CD4-positive, alpha-beta memory T cell (primary cell): Measurements from ENCODE around the gene NAPSA. TPM values are rescaled to one million over a fixed set of nuclear protein-coding genes. Genes with fewer than 3 reads are reported as not detected.

Source experiments
- CTCF ChIA-PET: fragments of 350-600 bp; sonication (Branson Sonifier 250); formaldehyde crosslinking; loops from one replicate; lab custom pipeline; 2021; ENCODE audit warnings: inconsistent platforms; ENCODE audit not compliant: partially characterized antibody; lab: Charles Lee
- POLR2A ChIA-PET: fragments of 350-600 bp; sonication (Branson Sonifier 250); formaldehyde crosslinking; loops from one replicate; lab custom pipeline; 2021; ENCODE audit not compliant: partially characterized antibody; lab: Charles Lee
- DNase-seq, 5 donors: peaks; one replicate each; pipeline versions ENCODE4 v3.0.0 to v3.0.0-alpha.2; 2020 to 2022; ENCODE audit warnings: mixed read lengths in 1 of 5
- H3K27ac ChIP-seq: one replicate; pipeline ENCODE4 v1.7.0; 2013; ENCODE audit warnings: low read depth, low read length
- H3K27me3 ChIP-seq: 2 replicates; pipeline ENCODE4 v1.7.0; 2013; ENCODE audit warnings: mild to moderate bottlenecking, low read length, moderate library complexity; ENCODE audit not compliant: insufficient read depth
- H3K36me3 ChIP-seq: 2 replicates; pipeline ENCODE4 v1.7.0; 2013; ENCODE audit warnings: mild to moderate bottlenecking, low read length, moderate library complexity; ENCODE audit not compliant: insufficient read depth
- H3K4me1 ChIP-seq: 2 replicates; pipeline ENCODE4 v1.7.0; 2013; ENCODE audit warnings: mild to moderate bottlenecking, low read length, moderate library complexity; ENCODE audit not compliant: insufficient read depth
- H3K4me3 ChIP-seq, 2 donors: one replicate each; pipeline ENCODE4 v1.7.0; 2013; ENCODE audit warnings: low read length in 2 of 2, mild to moderate bottlenecking in 1 of 2
- H3K9me3 ChIP-seq, 2 donors: one replicate each; pipeline ENCODE4 v1.7.0; 2013; ENCODE audit warnings: low read length in 2 of 2, control low read depth in 1 of 2; ENCODE audit not compliant: control insufficient read depth in 1 of 2
- H3K27ac Mint-ChIP-seq, 7 donors: one replicate each; pipeline ENCODE4 v1.8.0; 2020 to 2021; ENCODE audit warnings: mixed read lengths in 7 of 7, mild to moderate bottlenecking in 6 of 7, inconsistent platforms in 3 of 7, moderate library complexity in 3 of 7
- H3K27me3 Mint-ChIP-seq, 2 donors: one replicate each; pipeline ENCODE4 v1.8.0; 2020 to 2021; ENCODE audit warnings: mixed read lengths in 2 of 2
- H3K36me3 Mint-ChIP-seq, 2 donors: one replicate each; pipeline ENCODE4 v1.8.0; 2020 to 2021; ENCODE audit warnings: mixed read lengths in 2 of 2, inconsistent platforms in 1 of 2, mild to moderate bottlenecking in 1 of 2
- H3K4me1 Mint-ChIP-seq, 4 donors: one replicate each; pipeline ENCODE4 v1.8.0; 2020 to 2021; ENCODE audit warnings: mixed read lengths in 4 of 4, mild to moderate bottlenecking in 1 of 4
- H3K4me3 Mint-ChIP-seq, 8 donors: one replicate each; pipeline ENCODE4 v1.8.0; 2020 to 2021; ENCODE audit warnings: mixed read lengths in 8 of 8, mild to moderate bottlenecking in 7 of 8, moderate library complexity in 6 of 8, inconsistent platforms in 3 of 8
- H3K9me3 Mint-ChIP-seq, 8 donors: one replicate each; pipeline ENCODE4 v1.8.0; 2020 to 2021; ENCODE audit warnings: mixed read lengths in 8 of 8, mild to moderate bottlenecking in 5 of 8, inconsistent platforms in 3 of 8, moderate library complexity in 1 of 8
- intact Hi-C: fragments of 100-400 bp; cut with micrococcal nuclease; formaldehyde crosslinking; loops from one replicate; pipeline ENCODE4 v1.15.1; 2023
- polyA plus RNA-seq, 2 donors: library from polyadenylated mRNA; unstranded; fragments of 300-500 nt; fragmentation: Illumina TruSeq; gene quantifications; one replicate each; pipeline ENCODE4 v1.2.3, GENCODE V29; 2021
- total RNA-seq, 2 experiments: library from RNA; stranded (reverse); gene quantifications; one replicate each; pipeline ENCODE4 v1.2.3, GENCODE V29; 2021

The NAPSA gene
- total and polyA plus RNA-seq, 4 experiments from 2014 or later: 0.57 to 6.6 (median 2.7) TPM

DNA sequence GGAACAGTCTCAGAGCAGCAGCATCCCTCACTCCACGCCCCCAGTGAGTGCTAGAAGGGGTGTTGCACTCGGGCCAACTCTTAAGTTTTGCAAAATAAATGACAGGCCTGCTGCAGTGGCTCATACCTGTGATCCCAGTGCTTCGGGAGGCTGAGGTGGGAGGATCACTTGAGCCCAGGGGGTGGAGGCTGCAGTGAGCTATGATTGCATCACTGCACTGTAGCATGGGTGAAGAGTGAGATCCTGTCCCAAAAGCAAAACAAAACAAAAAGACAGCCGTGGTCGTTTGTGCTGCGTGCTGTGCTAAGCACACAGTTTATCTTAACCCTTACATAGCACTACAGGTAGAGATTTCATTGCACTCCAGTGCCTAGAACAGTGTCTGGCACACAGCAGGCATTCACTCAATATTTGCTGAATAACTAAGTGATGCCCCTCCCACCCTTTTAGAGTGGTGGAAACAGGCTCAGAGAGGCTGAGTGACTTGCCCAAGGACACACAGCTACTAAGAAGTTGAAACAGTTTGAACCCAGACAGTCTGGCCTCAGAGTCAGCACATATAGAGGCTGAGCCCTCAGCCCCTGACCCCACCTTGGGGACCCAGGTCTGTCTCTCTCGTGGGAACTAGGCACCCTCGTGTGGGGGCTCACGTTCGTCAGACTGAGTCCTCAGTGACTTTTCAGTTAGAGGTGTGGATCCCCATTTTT, 54.5 kb downstream of the NAPSA start:
- Mint-ChIP-seq H3K9me3 (peaks cover 0 to 2% (median 0%) of the 10 kb centered on the region in 8 donors), H3K36me3 (no peaks in the 10 kb centered on the region), H3K27me3 (peaks cover 40 to 53% of the 10 kb centered on the region in 2 donors), H3K4me3 (no peak overlapping the region), H3K27ac (no peak overlapping the region), H3K4me1 (peaks cover 5 to 14% (median 10%) of the 10 kb centered on the region in 4 donors)
- ChIA-PET POLR2A (no interaction called here), CTCF (no interaction called here)
- DNase-seq: no peak
- no peak overlapping the region for H3K27ac ChIP-seq
- no peaks in the 10 kb centered on the region for H3K36me3 ChIP-seq
- no peak overlapping the region for H3K4me3 ChIP-seq
- peaks cover 37% of the 10 kb centered on the region for H3K27me3 ChIP-seq
- H3K9me3 ChIP-seq: no peaks in the 10 kb centered on the region
- intact Hi-C loops: no loop called here
- peaks cover 3% of the 10 kb centered on the region for H3K4me1 ChIP-seq

GRCh38 chr19:50309396-50310125, 55.9 kb downstream of the NAPSA start:
- peaks cover 0 to 6% (median 6%) of the 10 kb centered on the region in 4 donors for H3K4me1 Mint-ChIP-seq

GRCh38 chr19:50308991-50309390, 56.4 kb downstream of the NAPSA start:
- ChIA-PET POLR2A (no interaction called here), CTCF (no interaction called here)
- Histone ChIP-seq H3K27ac (no peak overlapping the region), H3K27me3 (peaks cover 31% of the 10 kb centered on the region), H3K4me1 (no peaks in the 10 kb centered on the region), H3K4me3 (no peak overlapping the region), H3K36me3 (no peaks in the 10 kb centered on the region), H3K9me3 (no peaks in the 10 kb centered on the region)
- no peak overlapping the region for H3K27ac Mint-ChIP-seq
- H3K36me3 Mint-ChIP-seq: no peaks in the 10 kb centered on the region
- H3K27me3 Mint-ChIP-seq: peaks cover 36 to 52% of the 10 kb centered on the region in 2 donors
- no peak for DNase-seq
- H3K4me1 Mint-ChIP-seq: peaks cover 0 to 6% (median 5%) of the 10 kb centered on the region in 4 donors
- H3K9me3 Mint-ChIP-seq: no peaks in the 10 kb centered on the region
- intact Hi-C loops: no loop called here
- H3K4me3 Mint-ChIP-seq: no peak overlapping the region

More at GRCh38 chr19:50309396-50310125, 55.9 kb downstream of the NAPSA start:
- Mint-ChIP-seq H3K4me3 (no peak overlapping the region), H3K9me3 (no peaks in the 10 kb centered on the region), H3K27ac (no peak overlapping the region), H3K27me3 (peaks cover 37 to 53% of the 10 kb centered on the region in 2 donors), H3K36me3 (no peaks in the 10 kb centered on the region)
- no peaks in the 10 kb centered on the region for H3K36me3 ChIP-seq
- H3K27me3 ChIP-seq: peaks cover 32% of the 10 kb centered on the region
- intact Hi-C loops: no loop called here
- H3K9me3 ChIP-seq: no peaks in the 10 kb centered on the region
- CTCF ChIA-PET: no interaction called here
- H3K4me3 ChIP-seq: no peak overlapping the region
- no peak for DNase-seq
- H3K27ac ChIP-seq: no peak overlapping the region
- H3K4me1 ChIP-seq: no peaks in the 10 kb centered on the region
- POLR2A ChIA-PET: no interaction called here

Other genes starting within 250 kb of the NAPSA start
- gene IZUMO2, start 202.4 kb downstream of the NAPSA start, total RNA-seq: not detected
- not detected for gene IZUMO2, start 202.4 kb downstream of the NAPSA start, polyA plus RNA-seq
- not detected for gene MYH14, start 162.0 kb downstream of the NAPSA start, total RNA-seq
- gene MYH14, start 162.0 kb downstream of the NAPSA start, polyA plus RNA-seq: not detected
- gene KCNC3, start 36.3 kb downstream of the NAPSA start, total RNA-seq: 1 to 10 TPM; 1.6 to 1.7 TPM
- not detected for gene KCNC3, start 36.3 kb downstream of the NAPSA start, polyA plus RNA-seq
- gene NR1H2, start 10.8 kb upstream of the NAPSA start, total RNA-seq: 100 to 1,000 TPM; 103 to 109 TPM
- gene NR1H2, start 10.8 kb upstream of the NAPSA start, polyA plus RNA-seq: 10 to 100 TPM; 86.9 to 88.0 TPM
- gene POLD1, start 18.7 kb upstream of the NAPSA start, total RNA-seq: 10 to 100 TPM; 40.4 to 41.1 TPM
- gene POLD1, start 18.7 kb upstream of the NAPSA start, polyA plus RNA-seq: 10 to 100 TPM; 29.3 to 30.7 TPM
- not detected for gene SPIB, start 53.3 kb upstream of the NAPSA start, total RNA-seq
- 1 to 10 TPM in 1 of 2 donors, not detected in 1; 1.9 TPM for gene SPIB, start 53.3 kb upstream of the NAPSA start, polyA plus RNA-seq
- gene MYBPC2, start 67.3 kb upstream of the NAPSA start, total RNA-seq: not detected
- under 1 TPM in 1 of 2 donors, not detected in 1; 0.10 TPM for gene MYBPC2, start 67.3 kb upstream of the NAPSA start, polyA plus RNA-seq
- 10 to 100 TPM; 83.7 to 92.6 TPM for gene EMC10, start 110.9 kb upstream of the NAPSA start, total RNA-seq
- 10 to 100 TPM in 1 of 2 donors, 1 to 10 TPM in 1; 7.8 to 10.1 TPM for gene EMC10, start 110.9 kb upstream of the NAPSA start, polyA plus RNA-seq
- under 1 TPM in 1 of 2 experiments, not detected in 1; 0.61 TPM for gene GARIN5A, start 111.2 kb upstream of the NAPSA start, total RNA-seq
- under 1 TPM; 0.39 to 0.44 TPM for gene GARIN5A, start 111.2 kb upstream of the NAPSA start, polyA plus RNA-seq
- gene JOSD2, start 145.6 kb upstream of the NAPSA start, total RNA-seq: 10 to 100 TPM; 29.5 to 35.8 TPM
- gene JOSD2, start 145.6 kb upstream of the NAPSA start, polyA plus RNA-seq: 10 to 100 TPM; 22.4 to 28.0 TPM
- not detected for gene ASPDH, start 148.3 kb upstream of the NAPSA start, total RNA-seq
- gene ASPDH, start 148.3 kb upstream of the NAPSA start, polyA plus RNA-seq: not detected
- not detected for gene LRRC4B, start 202.8 kb upstream of the NAPSA start, total RNA-seq
- under 1 TPM in 1 of 2 donors, not detected in 1; 0.08 TPM for gene LRRC4B, start 202.8 kb upstream of the NAPSA start, polyA plus RNA-seq